HL-60 (cell line): Measurements from ENCODE around the gene WT1.

ENCODE experiments used
- DNase-seq, 2 experiments: peaks; one replicate each; pipeline ENCODE4 v3.0.0-alpha.2; 2010 to 2020; ENCODE audit warnings: low read depth in 1 of 2, low spot score in 1 of 2
- H3K27ac ChIP-seq: fragments of 250-450 bp; sonication (Bioruptor Pico); replicated peaks from 2 replicates; pipeline ENCODE4 v1.5.1; 2020; ENCODE audit warnings: mild to moderate bottlenecking, moderate library complexity
- H3K27me3 ChIP-seq: fragments of 250-450 bp; sonication (Bioruptor Pico); 2 replicates; pipeline ENCODE4 v1.5.1; 2021; ENCODE audit warnings: mild to moderate bottlenecking, moderate library complexity; ENCODE audit not compliant: insufficient read depth, poor library complexity, severe bottlenecking
- H3K4me3 ChIP-seq: replicated peaks from 2 replicates; pipeline ENCODE4 v1.5.1; 2011; ENCODE audit warnings: mild to moderate bottlenecking, control low read depth, low read length; ENCODE audit not compliant: insufficient read depth
- GABPA ChIP-seq: IDR thresholded peaks from 2 replicates; pipeline ENCODE4 v1.6.1; 2012; ENCODE audit warnings: low read depth
- POLR2AphosphoS5 ChIP-seq: IDR thresholded peaks from 2 replicates; pipeline ENCODE4 v1.6.1; 2012; ENCODE audit warnings: low read depth
- SPI1 ChIP-seq: IDR thresholded peaks from 2 replicates; pipeline ENCODE4 v1.6.1; 2012; ENCODE audit warnings: low read depth, mild to moderate bottlenecking, borderline replicate concordance
- TF ChIP-seq, protein P1 (sequence below): IDR thresholded peaks from 2 replicates; pipeline ENCODE4 v1.6.1; 2012; ENCODE audit warnings: low read depth; ENCODE audit not compliant: insufficient replicate concordance
- TF ChIP-seq, protein P2 (sequence below): IDR thresholded peaks from one replicate; pipeline ENCODE4 v1.5.1; 2011; ENCODE audit warnings: low read length, control low read depth, inconsistent platforms; ENCODE audit not compliant: insufficient read depth

The WT1 gene

DNA sequence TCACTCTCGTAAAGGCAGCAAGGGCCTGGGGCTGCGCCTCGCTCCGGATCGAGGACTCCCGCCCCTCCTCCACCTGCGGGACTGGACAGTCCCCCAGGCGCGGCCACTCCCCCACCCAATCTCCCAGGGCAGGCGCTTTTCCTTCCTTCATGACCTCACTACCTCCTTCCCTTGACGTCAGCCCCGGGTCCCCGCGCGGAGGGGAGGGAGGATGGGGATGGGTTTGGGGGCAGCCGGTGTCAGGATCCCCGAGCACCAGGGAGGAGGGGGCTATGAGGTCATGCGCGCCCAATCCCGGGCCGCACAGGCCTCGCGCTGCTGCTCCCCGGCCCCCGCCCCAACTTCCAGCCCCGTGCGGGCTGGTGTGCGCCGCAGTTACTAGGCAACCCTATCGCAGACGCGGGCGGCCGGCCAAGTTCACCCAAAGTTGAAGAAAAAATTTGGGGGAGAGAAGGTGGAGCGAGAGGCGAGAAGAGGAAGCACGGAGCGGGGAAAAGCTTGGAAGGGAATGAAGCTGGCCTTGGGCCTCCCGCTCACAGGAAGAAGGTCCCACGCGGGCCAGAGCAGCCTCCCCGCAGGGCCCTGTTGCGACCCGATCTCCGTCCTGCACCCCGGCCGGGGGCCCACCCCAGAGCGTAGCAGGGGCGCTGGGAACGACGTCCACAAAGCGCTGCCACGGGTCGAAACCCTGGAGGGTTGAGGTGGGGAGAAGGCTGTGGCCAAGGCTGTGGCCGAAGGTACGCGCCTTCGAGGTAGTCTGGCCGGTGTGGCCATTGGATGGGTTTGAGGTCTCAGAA is 8.3 kb downstream of the WT1 start:
- TF ChIP-seq GABPA (no peak), SPI1 (no peak), POLR2AphosphoS5 (no peak)
- TF ChIP-seq, protein P1, sequence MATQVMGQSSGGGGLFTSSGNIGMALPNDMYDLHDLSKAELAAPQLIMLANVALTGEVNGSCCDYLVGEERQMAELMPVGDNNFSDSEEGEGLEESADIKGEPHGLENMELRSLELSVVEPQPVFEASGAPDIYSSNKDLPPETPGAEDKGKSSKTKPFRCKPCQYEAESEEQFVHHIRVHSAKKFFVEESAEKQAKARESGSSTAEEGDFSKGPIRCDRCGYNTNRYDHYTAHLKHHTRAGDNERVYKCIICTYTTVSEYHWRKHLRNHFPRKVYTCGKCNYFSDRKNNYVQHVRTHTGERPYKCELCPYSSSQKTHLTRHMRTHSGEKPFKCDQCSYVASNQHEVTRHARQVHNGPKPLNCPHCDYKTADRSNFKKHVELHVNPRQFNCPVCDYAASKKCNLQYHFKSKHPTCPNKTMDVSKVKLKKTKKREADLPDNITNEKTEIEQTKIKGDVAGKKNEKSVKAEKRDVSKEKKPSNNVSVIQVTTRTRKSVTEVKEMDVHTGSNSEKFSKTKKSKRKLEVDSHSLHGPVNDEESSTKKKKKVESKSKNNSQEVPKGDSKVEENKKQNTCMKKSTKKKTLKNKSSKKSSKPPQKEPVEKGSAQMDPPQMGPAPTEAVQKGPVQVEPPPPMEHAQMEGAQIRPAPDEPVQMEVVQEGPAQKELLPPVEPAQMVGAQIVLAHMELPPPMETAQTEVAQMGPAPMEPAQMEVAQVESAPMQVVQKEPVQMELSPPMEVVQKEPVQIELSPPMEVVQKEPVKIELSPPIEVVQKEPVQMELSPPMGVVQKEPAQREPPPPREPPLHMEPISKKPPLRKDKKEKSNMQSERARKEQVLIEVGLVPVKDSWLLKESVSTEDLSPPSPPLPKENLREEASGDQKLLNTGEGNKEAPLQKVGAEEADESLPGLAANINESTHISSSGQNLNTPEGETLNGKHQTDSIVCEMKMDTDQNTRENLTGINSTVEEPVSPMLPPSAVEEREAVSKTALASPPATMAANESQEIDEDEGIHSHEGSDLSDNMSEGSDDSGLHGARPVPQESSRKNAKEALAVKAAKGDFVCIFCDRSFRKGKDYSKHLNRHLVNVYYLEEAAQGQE: no peak
- TF ChIP-seq, protein P2, sequence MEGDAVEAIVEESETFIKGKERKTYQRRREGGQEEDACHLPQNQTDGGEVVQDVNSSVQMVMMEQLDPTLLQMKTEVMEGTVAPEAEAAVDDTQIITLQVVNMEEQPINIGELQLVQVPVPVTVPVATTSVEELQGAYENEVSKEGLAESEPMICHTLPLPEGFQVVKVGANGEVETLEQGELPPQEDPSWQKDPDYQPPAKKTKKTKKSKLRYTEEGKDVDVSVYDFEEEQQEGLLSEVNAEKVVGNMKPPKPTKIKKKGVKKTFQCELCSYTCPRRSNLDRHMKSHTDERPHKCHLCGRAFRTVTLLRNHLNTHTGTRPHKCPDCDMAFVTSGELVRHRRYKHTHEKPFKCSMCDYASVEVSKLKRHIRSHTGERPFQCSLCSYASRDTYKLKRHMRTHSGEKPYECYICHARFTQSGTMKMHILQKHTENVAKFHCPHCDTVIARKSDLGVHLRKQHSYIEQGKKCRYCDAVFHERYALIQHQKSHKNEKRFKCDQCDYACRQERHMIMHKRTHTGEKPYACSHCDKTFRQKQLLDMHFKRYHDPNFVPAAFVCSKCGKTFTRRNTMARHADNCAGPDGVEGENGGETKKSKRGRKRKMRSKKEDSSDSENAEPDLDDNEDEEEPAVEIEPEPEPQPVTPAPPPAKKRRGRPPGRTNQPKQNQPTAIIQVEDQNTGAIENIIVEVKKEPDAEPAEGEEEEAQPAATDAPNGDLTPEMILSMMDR: no peak
- no peak overlapping the region for H3K4me3 ChIP-seq
- no peak for DNase-seq
- H3K27ac ChIP-seq: no peak overlapping the region
- no peaks in the 10 kb centered on the region for H3K27me3 ChIP-seq

DNA sequence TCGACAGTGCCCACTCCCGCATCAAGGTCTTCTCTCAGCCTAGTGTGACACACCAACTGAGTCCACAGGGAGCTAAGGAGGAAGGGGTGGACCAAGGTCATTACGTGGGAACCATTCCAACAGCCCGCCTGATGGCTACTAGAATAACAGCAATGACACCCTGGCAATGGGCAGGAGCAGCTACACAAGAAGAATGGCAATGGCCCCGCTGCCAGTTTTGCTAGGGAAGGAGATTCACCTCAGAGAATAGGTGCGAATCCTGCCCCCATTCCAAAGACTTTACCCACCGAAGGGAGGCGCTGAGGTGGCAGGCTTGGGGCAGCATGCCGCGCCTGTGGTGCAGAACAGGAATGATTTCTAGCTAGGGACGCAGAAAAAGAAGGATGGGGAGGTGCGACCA is 9.1 kb downstream of the WT1 start:
- TF ChIP-seq SPI1 (no peak), GABPA (no peak), POLR2AphosphoS5 (no peak)
- TF ChIP-seq, protein P1: no peak
- TF ChIP-seq, protein P2: no peak
- DNase-seq: no peak
- Histone ChIP-seq H3K4me3 (no peak overlapping the region), H3K27ac (no peak overlapping the region), H3K27me3 (no peaks in the 10 kb centered on the region)

DNA sequence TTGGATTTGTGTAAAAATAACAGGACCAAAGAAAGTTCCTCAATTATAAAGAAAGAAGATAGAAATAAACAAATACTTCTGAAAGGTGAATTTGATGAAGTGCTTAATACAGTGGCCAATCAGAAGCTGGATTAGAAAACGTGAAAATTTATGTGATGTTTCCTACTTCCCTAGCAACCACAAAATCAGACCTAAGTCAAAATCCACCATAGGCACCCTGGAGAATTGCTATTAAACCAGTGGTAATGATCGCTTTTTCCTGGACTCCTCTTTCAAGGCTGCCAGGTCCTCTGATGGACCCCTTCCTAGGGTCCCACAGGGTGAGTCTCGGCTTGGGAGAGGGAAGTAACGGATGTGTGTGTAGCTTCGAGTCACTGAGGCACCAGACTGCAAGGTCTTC is 9.6 kb downstream of the WT1 start:
- DNase-seq: no peak
- Histone ChIP-seq H3K27me3 (no peaks in the 10 kb centered on the region), H3K4me3 (no peak overlapping the region), H3K27ac (no peak overlapping the region)
- TF ChIP-seq SPI1 (no peak), GABPA (no peak), POLR2AphosphoS5 (no peak)
- TF ChIP-seq, protein P2: no peak
- TF ChIP-seq, protein P1: no peak
